ENCODE data around the gene TENM4. TPM values are rescaled to one million over a fixed set of nuclear protein-coding genes. Genes with fewer than 3 reads are reported as not detected.

Gene TENM4
- total and polyA plus RNA-seq, 2 of the 8 experiments (the other 6 are each of a cell fraction or from before 2014, with no cell fraction given), result 3.5 to 7.2 TPM

GRCh38 chr11:78820741-78821140, 620.1 kb downstream of the TENM4 start:
- Histone ChIP-seq H3K4ac (replicated peaks; ENCODE audit: insufficient read length, low read depth, low read length) (no peak overlapping the region), H2BK12ac (ENCODE audit: low read depth, low read length) (no peak overlapping the region), H3K4me2 (ENCODE audit: insufficient read depth in 1 of 2, low read depth in 2 of 2, low read length in 2 of 2) (no peak overlapping the region), H4K20me1 (replicated peaks in 1 of 2; ENCODE audit: control insufficient read depth in 1 of 2, insufficient read depth in 2 of 2, low read length in 2 of 2) (no peaks in the 10 kb centered on the region), H3K27ac (ENCODE audit: low read depth, low read length) (no peak overlapping the region), H2AFZ (ENCODE audit: low read length) (no peak overlapping the region), H3K56ac (replicated peaks; ENCODE audit: insufficient read length, low read depth, low read length) (no peak overlapping the region), H2BK20ac (ENCODE audit: low read length) (no peak overlapping the region), H3K27me3 (replicated peaks in 1 of 4; ENCODE audit: control insufficient read depth in 3 of 4, extremely low read depth in 1 of 4, insufficient read depth in 3 of 4, low read length in 3 of 4) (no peaks in the 10 kb centered on the region; a peak in 1 of 7 replicates), H3K14ac (ENCODE audit: insufficient read length) (no peak overlapping the region), H3K4me1 (replicated peaks in 1 of 4; ENCODE audit: control insufficient read depth in 3 of 4, insufficient read depth in 4 of 4, low read length in 3 of 4) (no peaks in the 10 kb centered on the region), H3K4me3 (ENCODE audit: extremely low read depth in 1 of 4, insufficient read depth in 2 of 4, low read depth in 3 of 4, low read length in 4 of 4) (no peak overlapping the region), H3K36me3 (ENCODE audit: control insufficient read depth in 2 of 4, insufficient read depth in 4 of 4, low read length in 3 of 4) (no peaks in the 10 kb centered on the region), H2BK120ac (replicated peaks; ENCODE audit: low read depth, low read length) (no peak overlapping the region), H2BK15ac (ENCODE audit: low read length) (no peak overlapping the region), H4K91ac (replicated peaks; ENCODE audit: insufficient read length, low read length) (no peak overlapping the region), H3K79me2 (ENCODE audit: control insufficient read depth in 1 of 2, insufficient read depth in 2 of 2, low read length in 2 of 2) (no peaks in the 10 kb centered on the region), H3K9me3 (ENCODE audit: insufficient read depth in 2 of 2, low read depth in 1 of 2, low read length in 1 of 2) (no peaks in the 10 kb centered on the region), H3K18ac (ENCODE audit: extremely low read depth, low read length) (no peak overlapping the region), H4K8ac (ENCODE audit: extremely low read depth, insufficient read depth, low read length) (no peak overlapping the region), H3K9ac (replicated peaks in 1 of 4; ENCODE audit: extremely low read depth in 1 of 4, low read depth in 3 of 4, low read length in 3 of 4) (no peak overlapping the region), H2AK5ac (ENCODE audit: low read depth, low read length) (no peak overlapping the region), H2BK5ac (ENCODE audit: low read depth, low read length) (no peak overlapping the region), H3K23ac (ENCODE audit: insufficient read length) (no peak overlapping the region), H4K5ac (ENCODE audit: insufficient read length, low read depth, low read length) (no peak overlapping the region), H3K79me1 (ENCODE audit: low read depth, low read length) (no peaks in the 10 kb centered on the region), H3K23me2 (ENCODE audit: low read depth, low read length) (no peaks in the 10 kb centered on the region)
- CTCF ChIA-PET (ENCODE audit: partially characterized antibody), result interaction anchor here (1.2 to 1.5 kb wide), 5 partner anchors 11 to 175 kb away, joined by 3 to 7 read pairs (median 4); no protein-coding TSS in a partner anchor
- 95% methylated on average over 3 of the region's 3 CpGs; no CpG with 5 or more reads in 1 of the 2 experiments for WGBS, 2 experiments (ENCODE audit: extremely low coverage in 1 of 2, insufficient coverage in 1 of 2, insufficient read length in 1 of 2, insufficient replicate concordance in 2 of 2, low coverage in 1 of 2, low lambda C conversion rate in 2 of 2, missing lambda C conversion rate in 1 of 2)
- FAIRE-seq (no peak), DNase-seq (ENCODE audit: low read depth in 1 of 2, low spot score in 2 of 2) (no peak)
- POLR2A ChIA-PET (ENCODE audit: partially characterized antibody), result no interaction called here
- TF ChIP-seq MAX (IDR thresholded peaks at IDR 0.05), result no peak
- no peak for TF ChIP-seq EZH2 (IDR thresholded peaks at IDR 0.05; ENCODE audit: low read depth, low read length, severe bottlenecking)
- no peak for TF ChIP-seq CBX5 (IDR thresholded peaks at IDR 0.05; ENCODE audit: low read depth, low read length)
- no peak for TF ChIP-seq SP4 (IDR thresholded peaks at IDR 0.05; ENCODE audit: low read length)
- no peak for TF ChIP-seq EP300 (IDR thresholded peaks at IDR 0.05; ENCODE audit: borderline replicate concordance in 1 of 2, low read depth in 2 of 2, low read length in 2 of 2)
- no peak for TF ChIP-seq SAP30 (IDR thresholded peaks at IDR 0.05; ENCODE audit: insufficient read depth, insufficient replicate concordance, low read length)
- TF ChIP-seq HDAC6 (IDR thresholded peaks at IDR 0.05; ENCODE audit: low read depth, low read length), result no peak
- TF ChIP-seq MAFK (IDR thresholded peaks at IDR 0.05; ENCODE audit: low read depth, low read length), result no peak
- TF ChIP-seq POLR2AphosphoS5 (IDR thresholded peaks at IDR 0.05; ENCODE audit: low read depth, low read length), result no peak
- no peak for TF ChIP-seq JUND (IDR thresholded peaks at IDR 0.05; ENCODE audit: low read length)
- TF ChIP-seq ZNF274 (IDR thresholded peaks at IDR 0.05; ENCODE audit: borderline replicate concordance, extremely low read depth, low read length), result no peak
- TF ChIP-seq POU5F1 (IDR thresholded peaks at IDR 0.05; ENCODE audit: low read depth, low read length), result no peak
- TF ChIP-seq SIRT6 (IDR thresholded peaks at IDR 0.05; ENCODE audit: low read length), result no peak
- no peak for TF ChIP-seq KDM5A (IDR thresholded peaks at IDR 0.05; ENCODE audit: low read length)
- no peak for TF ChIP-seq CHD2 (IDR thresholded peaks at IDR 0.05; ENCODE audit: low read length)
- no peak for TF ChIP-seq YY1 (IDR thresholded peaks at IDR 0.05; ENCODE audit: low read depth, low read length)
